ENCODE results near the gene STARD13.

DNA sequence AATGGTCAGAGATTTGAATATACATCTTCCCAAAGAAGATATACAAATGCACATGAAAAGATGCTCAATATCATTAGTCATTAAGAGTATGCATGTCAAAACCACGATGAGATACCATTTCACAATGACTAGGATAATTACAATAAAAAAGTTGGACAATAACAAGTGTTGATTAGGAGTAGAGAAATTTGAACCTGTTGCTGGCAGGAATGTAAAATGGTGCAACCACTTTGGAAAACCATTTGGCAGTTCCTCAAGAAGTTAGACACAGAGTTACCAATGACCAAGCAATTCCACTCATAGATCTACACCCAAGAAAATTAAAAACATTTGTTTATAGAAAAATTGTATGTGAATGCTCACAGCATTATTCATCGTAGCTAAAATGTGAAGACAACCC is 33.2 kb upstream of the STARD13 start:
- TF ChIP-seq TEAD4 (IDR thresholded peaks at IDR 0.05) = no peak
- TF ChIP-seq RAD21 (IDR thresholded peaks at IDR 0.05; ENCODE audit: low read depth) = no peak
- TF ChIP-seq FOXM1 (IDR thresholded peaks at IDR 0.05; ENCODE audit: borderline replicate concordance, low read depth) = no peak
- no peak for TF ChIP-seq EGR1 (IDR thresholded peaks at IDR 0.05)
- no peak for TF ChIP-seq EP300 (IDR thresholded peaks at IDR 0.05; ENCODE audit: borderline replicate concordance)
- TF ChIP-seq, protein P1, sequence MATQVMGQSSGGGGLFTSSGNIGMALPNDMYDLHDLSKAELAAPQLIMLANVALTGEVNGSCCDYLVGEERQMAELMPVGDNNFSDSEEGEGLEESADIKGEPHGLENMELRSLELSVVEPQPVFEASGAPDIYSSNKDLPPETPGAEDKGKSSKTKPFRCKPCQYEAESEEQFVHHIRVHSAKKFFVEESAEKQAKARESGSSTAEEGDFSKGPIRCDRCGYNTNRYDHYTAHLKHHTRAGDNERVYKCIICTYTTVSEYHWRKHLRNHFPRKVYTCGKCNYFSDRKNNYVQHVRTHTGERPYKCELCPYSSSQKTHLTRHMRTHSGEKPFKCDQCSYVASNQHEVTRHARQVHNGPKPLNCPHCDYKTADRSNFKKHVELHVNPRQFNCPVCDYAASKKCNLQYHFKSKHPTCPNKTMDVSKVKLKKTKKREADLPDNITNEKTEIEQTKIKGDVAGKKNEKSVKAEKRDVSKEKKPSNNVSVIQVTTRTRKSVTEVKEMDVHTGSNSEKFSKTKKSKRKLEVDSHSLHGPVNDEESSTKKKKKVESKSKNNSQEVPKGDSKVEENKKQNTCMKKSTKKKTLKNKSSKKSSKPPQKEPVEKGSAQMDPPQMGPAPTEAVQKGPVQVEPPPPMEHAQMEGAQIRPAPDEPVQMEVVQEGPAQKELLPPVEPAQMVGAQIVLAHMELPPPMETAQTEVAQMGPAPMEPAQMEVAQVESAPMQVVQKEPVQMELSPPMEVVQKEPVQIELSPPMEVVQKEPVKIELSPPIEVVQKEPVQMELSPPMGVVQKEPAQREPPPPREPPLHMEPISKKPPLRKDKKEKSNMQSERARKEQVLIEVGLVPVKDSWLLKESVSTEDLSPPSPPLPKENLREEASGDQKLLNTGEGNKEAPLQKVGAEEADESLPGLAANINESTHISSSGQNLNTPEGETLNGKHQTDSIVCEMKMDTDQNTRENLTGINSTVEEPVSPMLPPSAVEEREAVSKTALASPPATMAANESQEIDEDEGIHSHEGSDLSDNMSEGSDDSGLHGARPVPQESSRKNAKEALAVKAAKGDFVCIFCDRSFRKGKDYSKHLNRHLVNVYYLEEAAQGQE (IDR thresholded peaks at IDR 0.05; ENCODE audit: low read depth) = no peak
- TF ChIP-seq, protein P2, sequence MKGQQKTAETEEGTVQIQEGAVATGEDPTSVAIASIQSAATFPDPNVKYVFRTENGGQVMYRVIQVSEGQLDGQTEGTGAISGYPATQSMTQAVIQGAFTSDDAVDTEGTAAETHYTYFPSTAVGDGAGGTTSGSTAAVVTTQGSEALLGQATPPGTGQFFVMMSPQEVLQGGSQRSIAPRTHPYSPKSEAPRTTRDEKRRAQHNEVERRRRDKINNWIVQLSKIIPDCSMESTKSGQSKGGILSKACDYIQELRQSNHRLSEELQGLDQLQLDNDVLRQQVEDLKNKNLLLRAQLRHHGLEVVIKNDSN (IDR thresholded peaks at IDR 0.05) = no peak

All from Ishikawa (cell line).